Activated naive CD4-positive, alpha-beta T cell treated with anti-CD3 and anti-CD28 coated beads, Interleukin-2, amount 50 U/mL, for 72 hours (primary cell): ENCODE measurements around the gene SLC35A1. TPM values are rescaled to one million over a fixed set of nuclear protein-coding genes. Genes with fewer than 3 reads are reported as not detected.

ENCODE experiments used
- ATAC-seq, 2 donors: fragments of 150-1000 bp; cut with Tn5 transposase; 2 replicates each; pipeline ENCODE4 v1.10.0; 2021; ENCODE audit warnings: mild to moderate bottlenecking in 2 of 2, moderate library complexity in 2 of 2
- DNase-seq, 2 donors: peaks; one replicate each; pipeline ENCODE4 v3.0.0; 2021 to 2022; ENCODE audit warnings: low spot score in 2 of 2
- H3K27ac Mint-ChIP-seq, 2 donors: one replicate each; pipeline ENCODE4 v1.8.0; 2022; ENCODE audit warnings: mild to moderate bottlenecking in 2 of 2, mixed read lengths in 2 of 2
- H3K36me3 Mint-ChIP-seq, 2 donors: one replicate each; pipeline ENCODE4 v1.8.0; 2022; ENCODE audit warnings: mixed read lengths in 2 of 2
- H3K9me3 Mint-ChIP-seq, 2 donors: one replicate each; pipeline ENCODE4 v1.8.0; 2022; ENCODE audit warnings: mixed read lengths in 2 of 2
- total RNA-seq, 2 donors: library from RNA; stranded (reverse); gene quantifications; one replicate each; pipeline ENCODE4 v1.2.3, GENCODE V29; 2022

SLC35A1 gene
- total RNA-seq, 2 donors from 2014 or later = 1.5 to 10.8 TPM

DNA sequence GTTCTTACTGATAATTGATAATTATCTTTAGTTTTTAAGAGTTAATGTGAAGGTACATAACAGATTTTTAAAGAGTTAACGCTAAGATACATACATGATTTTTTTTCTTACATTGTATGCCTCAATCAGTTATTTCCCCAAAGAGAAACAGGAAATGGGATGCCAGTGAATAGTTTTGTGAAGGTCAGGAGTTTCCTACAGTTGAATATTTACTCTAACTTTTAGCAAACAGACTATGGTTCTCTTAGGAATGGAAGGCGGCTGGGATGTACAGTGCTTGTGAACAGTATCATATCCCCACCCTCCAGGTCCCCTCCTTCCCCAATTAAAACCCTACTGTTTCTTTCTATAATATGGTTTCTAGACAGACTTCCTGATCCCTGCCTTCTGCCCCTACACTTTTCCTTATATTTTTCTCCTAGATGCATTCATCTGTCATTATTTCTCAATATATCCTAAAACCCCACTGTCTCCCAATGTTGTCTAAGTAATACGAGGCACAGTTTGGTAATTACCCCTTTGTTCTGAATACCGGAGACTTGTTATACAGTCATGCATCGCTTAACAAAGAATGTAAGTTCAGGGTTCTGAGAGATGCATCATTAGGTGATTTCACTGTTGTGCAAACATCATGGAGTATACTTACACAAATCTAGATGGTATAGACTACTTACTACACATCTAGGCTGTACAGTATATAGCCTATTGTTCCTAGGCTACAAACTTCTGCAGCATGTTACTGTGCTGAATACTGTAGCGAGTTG lies 29.2 kb downstream of the SLC35A1 start:
- ATAC-seq = no peak
- H3K36me3 Mint-ChIP-seq = no peaks in the 10 kb centered on the region
- H3K27ac Mint-ChIP-seq = peak overlapping the region in 1 of 2 donors; percentile 57
- no peaks in the 10 kb centered on the region for H3K9me3 Mint-ChIP-seq
- no peak for DNase-seq

DNA sequence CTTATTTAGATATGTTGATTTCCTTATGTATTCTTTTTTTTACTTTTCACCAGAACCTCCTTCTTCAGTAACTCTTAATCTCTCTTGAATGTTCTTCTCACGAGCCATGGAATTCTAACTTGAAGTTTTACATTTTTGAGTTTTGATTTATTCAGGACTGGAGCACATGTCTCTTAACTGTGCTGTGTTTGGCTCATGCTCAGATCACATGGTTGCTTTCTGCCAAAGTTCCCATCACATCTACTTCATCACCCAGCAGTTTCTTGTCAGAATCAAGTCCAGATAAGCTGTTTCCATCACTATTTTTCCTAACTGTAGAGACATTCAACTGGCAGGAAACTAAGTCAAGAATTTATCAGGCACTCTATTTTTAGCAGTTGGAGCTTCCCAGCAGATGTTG lies 31.7 kb downstream of the SLC35A1 start:
- peaks cover 0 to 6% of the 10 kb centered on the region in 2 donors for H3K36me3 Mint-ChIP-seq
- H3K9me3 Mint-ChIP-seq = no peaks in the 10 kb centered on the region
- DNase-seq = no peak
- no peak for ATAC-seq
- no peak overlapping the region for H3K27ac Mint-ChIP-seq

DNA sequence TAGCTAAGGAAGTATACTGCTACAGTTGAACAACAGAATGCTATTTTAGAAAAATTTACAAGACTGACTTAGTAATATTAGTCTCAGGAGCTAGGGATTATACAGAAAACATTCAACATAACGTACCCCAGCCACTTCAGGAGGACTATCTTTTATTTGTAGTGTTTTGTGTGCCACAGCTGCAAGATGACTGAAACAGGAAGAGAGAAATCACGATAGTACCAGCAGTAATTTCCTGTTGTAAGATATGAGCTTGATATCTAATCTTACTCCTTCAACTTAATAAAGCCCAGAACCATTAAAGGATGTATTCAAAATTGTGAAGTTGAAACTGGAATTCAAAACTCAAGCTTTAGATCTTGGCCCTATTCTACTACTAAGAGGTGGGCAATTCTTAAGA lies 42.1 kb downstream of the SLC35A1 start:
- peaks cover 0 to 6% of the 10 kb centered on the region in 2 donors for H3K36me3 Mint-ChIP-seq
- H3K27ac Mint-ChIP-seq = peak overlapping the region; percentile 18 to 74
- no peak for ATAC-seq
- no peaks in the 10 kb centered on the region for H3K9me3 Mint-ChIP-seq
- no peak for DNase-seq

DNA sequence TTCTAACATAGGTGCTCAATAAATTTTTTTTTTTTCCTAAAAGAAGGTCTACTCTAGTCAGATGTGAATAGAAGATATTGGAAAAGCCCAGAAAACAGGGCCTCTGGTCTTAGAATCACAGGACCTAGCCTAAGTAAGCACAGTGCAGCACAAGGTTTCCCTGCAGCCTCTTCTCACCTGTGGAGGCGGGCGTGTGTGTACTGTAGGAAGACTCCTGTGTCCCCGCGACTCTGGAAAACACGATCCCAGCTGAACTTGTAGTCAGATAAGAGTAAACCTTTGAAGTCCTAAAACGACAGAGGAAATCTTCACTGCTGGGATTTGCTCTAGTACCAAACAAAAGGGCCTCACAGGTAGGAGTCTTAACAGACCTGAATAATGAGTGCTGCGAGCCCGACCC lies 45.7 kb downstream of the SLC35A1 start:
- DNase-seq (no peak), ATAC-seq (no peak)
- Mint-ChIP-seq H3K36me3 (peaks cover 0 to 6% of the 10 kb centered on the region in 2 donors), H3K9me3 (no peaks in the 10 kb centered on the region), H3K27ac (peak overlapping the region in 1 of 2 donors; percentile 22)

DNA sequence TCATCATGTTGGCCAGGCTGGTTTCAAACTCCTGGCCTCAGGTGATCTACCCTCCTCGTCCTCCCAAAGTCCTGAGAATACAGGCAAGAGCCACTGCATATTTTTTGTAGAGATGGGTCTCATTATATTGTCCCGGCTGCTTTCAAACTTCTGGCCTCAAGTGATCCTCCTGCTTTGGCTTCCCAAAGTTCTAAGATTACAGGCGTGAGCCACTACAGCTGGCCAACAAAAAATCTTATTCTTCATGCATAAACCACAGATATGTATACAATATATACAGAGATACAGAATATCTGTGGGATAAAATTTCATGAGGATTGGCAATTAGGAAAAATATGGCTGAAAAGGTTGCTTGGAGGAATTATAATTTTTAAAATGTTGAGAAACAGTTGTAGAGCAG lies 49.9 kb downstream of the SLC35A1 start:
- Mint-ChIP-seq H3K27ac (no peak overlapping the region), H3K36me3 (peaks cover 7 to 11% of the 10 kb centered on the region in 2 donors), H3K9me3 (no peaks in the 10 kb centered on the region)
- DNase-seq (no peak), ATAC-seq (no peak)

DNA sequence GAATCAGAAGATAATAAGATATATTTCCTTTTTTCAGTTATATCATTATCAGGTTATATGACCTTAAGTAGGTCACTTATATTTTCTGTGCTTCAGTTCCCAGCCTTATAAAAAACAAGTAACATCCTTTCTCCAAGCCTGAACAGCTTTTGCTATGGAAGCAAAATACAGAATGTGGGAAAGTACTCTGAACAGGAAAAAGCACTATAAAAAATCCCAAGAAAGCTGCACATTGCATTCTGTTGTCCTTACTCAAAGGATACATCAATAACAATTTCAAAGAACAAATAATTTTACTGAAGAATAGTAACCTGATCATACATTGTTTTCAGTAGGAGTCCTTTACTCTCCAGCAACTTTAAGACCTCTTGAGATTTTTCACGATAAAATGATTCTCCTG lies 56.4 kb downstream of the SLC35A1 start:
- no peak overlapping the region for H3K27ac Mint-ChIP-seq
- DNase-seq (no peak), ATAC-seq (no peak)
- H3K36me3 Mint-ChIP-seq = peaks cover 8 to 12% of the 10 kb centered on the region in 2 donors
- H3K9me3 Mint-ChIP-seq = no peaks in the 10 kb centered on the region

DNA sequence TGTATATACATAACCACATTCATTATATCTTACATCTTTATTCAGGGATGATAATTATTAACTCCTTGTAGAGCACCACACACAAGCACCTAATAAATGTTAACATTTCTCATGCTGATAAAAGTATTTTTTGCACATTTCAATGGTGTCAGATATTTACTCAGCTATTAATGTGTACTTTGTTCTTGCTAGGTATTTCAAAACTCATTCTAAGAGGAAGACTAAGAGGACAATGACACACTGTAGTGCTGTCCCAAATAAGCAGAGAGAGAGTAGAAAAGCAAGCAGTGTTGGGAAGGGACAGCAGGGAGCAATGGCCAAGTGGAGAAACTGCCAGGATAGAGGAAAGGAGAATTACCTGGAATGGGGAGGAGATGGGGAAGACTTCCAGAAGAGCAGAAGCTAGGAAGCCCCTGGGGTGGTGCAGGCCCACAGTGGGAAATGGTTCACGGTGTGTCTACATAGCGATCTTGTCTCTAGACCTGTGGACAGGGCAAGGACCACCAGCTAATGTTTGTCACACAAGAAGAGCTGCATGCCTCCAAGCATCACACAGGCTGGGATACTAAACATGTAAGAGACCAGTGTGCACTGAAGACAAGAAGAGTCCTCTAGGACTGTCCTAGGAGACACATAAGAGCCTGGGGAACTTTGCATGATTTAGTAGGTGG lies 61.7 kb downstream of the SLC35A1 start:
- H3K9me3 Mint-ChIP-seq = no peaks in the 10 kb centered on the region
- peaks cover 5 to 6% of the 10 kb centered on the region in 2 donors for H3K36me3 Mint-ChIP-seq
- no peak for ATAC-seq
- DNase-seq = no peak
- no peak overlapping the region for H3K27ac Mint-ChIP-seq

DNA sequence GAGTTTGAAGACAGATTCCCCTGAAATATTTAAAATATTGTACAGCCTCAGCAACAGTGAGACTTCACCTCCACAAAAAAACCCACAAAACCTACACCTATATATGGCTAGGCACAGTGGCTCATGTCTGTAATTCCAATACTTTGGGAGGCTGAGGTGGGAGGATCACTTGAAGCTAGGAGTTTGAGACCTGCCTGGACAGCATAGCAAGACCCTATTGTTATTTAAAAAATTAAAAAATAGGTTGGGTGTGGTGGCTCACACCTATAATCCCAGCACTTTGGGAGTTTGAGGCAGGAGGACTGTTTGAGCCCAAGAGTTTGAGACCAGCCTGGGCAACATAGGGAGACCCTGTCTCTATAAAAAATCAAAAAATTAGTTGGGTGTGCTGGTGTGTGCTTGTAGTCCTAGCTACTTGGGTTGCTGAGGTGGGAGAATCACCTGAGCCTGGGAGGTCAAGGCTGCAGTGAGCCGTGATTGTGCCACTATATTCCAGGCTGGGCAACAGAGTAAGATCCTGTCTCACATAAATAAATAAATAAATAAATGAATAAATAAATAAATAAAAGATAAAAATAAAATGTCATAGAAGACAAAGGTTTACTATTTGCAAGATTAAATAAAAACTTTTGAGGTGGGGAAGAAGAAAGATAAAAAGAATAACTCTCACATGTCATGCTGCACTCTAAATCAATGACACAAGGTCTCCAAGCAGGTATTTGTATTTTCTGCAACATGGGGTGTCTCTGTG lies 65.9 kb downstream of the SLC35A1 start:
- Mint-ChIP-seq H3K9me3 (no peaks in the 10 kb centered on the region), H3K36me3 (peaks cover 11 to 23% of the 10 kb centered on the region in 2 donors)
- ATAC-seq = no peak

DNA sequence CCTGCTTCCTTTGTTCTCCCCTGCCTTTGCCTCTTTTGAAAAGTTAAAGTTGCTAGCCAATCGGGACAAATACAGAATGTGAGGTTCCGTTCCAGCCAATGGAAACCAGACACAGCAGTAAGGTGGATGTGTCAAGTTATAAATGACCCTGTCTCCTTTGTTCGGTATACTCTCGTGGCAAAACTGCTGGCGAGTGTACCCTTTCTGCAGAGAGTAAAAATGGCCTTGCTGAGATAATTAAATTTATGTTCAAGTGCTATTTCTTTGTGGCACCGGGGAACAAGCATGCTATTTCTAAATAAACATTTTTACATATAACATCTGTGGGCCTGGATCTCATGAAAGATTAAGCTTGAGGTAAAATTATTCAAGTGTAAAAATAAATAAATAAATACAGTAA lies 66.8 kb downstream of the SLC35A1 start:
- H3K27ac Mint-ChIP-seq = no peak overlapping the region
- no peaks in the 10 kb centered on the region for H3K9me3 Mint-ChIP-seq
- no peak for ATAC-seq
- no peak for DNase-seq
- peaks cover 9 to 23% of the 10 kb centered on the region in 2 donors for H3K36me3 Mint-ChIP-seq

More for the DNA sequence above, 65.9 kb downstream of the SLC35A1 start:
- DNase-seq = no peak
- no peak overlapping the region for H3K27ac Mint-ChIP-seq

DNA sequence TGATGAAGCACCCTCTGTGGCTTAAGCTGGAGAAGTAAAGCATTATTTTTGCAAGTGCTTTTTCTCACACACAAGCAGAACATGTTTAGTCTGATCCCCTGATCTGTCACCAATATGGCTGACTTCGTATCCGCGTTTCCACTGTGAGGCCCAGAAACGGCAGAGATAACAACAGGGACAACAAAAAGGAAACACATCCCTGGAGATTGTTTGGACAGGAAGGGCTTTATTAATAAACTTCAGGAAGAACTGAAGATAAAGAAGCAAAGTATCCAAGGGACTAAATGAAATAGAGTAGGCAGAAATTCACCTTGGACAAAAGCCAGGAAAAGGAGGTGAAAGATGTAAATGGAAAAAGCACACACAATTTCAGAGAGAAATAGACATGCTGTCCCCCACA lies 67.8 kb downstream of the SLC35A1 start:
- no peak for DNase-seq
- no peaks in the 10 kb centered on the region for H3K9me3 Mint-ChIP-seq
- no peak for ATAC-seq
- no peak overlapping the region for H3K27ac Mint-ChIP-seq
- peaks cover 15 to 23% of the 10 kb centered on the region in 2 donors for H3K36me3 Mint-ChIP-seq

DNA sequence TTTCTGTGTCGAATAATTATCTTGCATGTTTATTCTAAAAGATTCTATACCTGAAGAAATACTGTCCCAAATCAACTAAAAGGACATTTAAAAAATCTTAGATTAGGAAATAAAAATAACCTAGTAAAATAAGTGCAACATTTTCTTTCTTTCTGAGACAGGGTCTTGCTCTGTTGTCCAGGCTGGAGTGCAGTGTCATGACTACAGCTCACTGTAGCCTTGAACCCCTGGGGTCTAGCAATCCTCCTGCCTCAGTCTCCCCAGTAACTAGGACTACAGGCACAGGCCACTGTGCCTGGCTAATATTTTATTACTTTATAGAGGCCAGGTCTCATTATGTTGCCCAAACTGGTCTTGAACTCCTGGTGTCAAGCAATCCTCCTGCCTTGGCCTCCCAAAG lies 68.3 kb downstream of the SLC35A1 start:
- ATAC-seq (no peak), DNase-seq (no peak)
- no peaks in the 10 kb centered on the region for H3K9me3 Mint-ChIP-seq
- H3K27ac Mint-ChIP-seq = no peak overlapping the region
- H3K36me3 Mint-ChIP-seq = peaks cover 15 to 23% of the 10 kb centered on the region in 2 donors

DNA sequence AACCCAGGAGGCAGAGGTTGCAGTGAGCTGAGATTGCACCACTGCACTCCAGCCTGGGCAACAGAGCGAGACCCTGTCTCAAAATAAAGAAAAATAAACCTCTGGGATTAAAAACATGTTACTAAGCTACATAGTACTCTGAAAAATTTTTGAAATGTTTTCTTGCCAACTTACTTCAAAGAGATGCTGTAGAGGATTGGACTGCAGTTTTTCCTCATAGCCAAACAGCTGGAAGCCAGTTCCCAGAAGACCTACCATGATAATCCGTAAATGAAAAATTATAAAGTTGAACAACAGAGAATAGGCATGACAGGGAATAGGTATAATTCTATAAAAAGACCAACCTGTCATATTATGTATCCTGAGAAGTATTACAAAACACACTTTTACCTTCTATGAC lies 69.0 kb downstream of the SLC35A1 start:
- Mint-ChIP-seq H3K36me3 (peaks cover 15 to 23% of the 10 kb centered on the region in 2 donors), H3K27ac (no peak overlapping the region), H3K9me3 (no peaks in the 10 kb centered on the region)
- no peak for DNase-seq
- no peak for ATAC-seq

DNA sequence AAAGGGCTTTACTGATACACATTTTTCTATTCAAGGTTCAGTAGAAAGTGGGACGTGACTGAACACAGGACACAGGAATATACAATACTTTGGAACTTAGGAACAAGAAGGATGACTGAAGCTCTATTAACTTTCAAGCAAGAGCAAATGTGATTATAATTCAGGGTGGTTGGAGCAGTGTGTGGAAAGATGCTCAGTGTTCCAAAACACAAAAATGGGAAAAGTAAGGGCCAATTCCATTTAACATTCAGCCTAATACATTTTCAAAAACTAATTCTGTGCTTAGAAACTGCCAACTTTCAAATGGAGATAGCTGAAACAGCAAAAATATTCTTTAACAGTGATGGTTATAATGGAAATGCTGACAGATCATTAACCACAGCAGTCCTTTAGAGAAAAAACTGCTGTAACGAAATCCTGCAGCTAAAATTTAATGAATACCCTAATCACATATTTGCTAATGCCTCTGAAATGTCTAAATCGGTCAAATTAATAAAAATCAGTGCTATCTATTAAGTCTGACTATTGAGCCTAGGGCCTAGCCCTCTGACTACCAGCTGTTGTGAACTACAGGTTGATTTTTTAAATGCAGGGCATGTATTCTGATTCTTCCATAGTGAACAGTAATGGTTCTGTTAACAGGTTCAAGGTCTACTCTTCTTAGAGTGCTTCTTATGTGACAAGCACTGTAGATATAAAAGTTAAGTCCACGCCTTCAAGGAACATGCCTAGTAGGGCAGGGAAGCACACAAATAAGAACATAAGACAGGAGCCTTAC lies 71.1 kb downstream of the SLC35A1 start:
- Mint-ChIP-seq H3K9me3 (no peaks in the 10 kb centered on the region), H3K36me3 (peaks cover 15 to 23% of the 10 kb centered on the region in 2 donors), H3K27ac (no peak overlapping the region)
- DNase-seq (no peak), ATAC-seq (no peak)

DNA sequence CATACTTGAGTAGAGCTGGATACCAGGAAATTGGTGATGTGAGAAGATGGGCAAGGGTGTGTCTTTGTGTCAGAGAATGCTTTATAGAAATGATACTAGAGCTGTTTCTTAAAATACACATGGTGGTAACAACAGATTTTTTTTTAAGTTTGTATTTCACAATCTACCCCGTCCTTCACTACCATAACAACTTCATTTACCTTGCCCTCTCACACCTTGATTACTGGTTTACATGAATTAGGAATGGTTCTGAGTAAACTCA lies 71.6 kb downstream of the SLC35A1 start:
- ATAC-seq (no peak), DNase-seq (no peak)
- Mint-ChIP-seq H3K9me3 (no peaks in the 10 kb centered on the region), H3K36me3 (peaks cover 15 to 19% of the 10 kb centered on the region in 2 donors), H3K27ac (no peak overlapping the region)

DNA sequence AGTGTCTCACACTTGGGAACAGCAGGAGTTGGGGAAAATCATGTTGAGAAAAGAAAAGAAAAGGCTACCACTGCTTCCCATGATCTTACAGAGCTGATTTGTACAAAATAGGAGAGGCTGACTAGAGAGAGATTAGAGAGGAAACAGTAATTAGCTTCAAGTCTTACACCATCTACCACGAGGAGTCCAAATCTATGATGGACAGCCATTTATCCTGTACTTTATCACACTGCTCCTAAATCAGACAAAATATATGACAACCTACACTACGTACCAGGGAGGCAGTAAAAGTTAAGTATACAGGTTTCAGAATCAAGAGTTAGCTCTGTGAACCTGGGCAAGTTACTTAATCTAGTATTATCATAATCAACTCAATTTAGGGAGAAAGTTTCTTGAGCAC lies 79.0 kb downstream of the SLC35A1 start:
- Mint-ChIP-seq H3K27ac (peak overlapping the region in 1 of 2 donors; percentile 51), H3K9me3 (no peaks in the 10 kb centered on the region), H3K36me3 (peaks cover 5 to 15% of the 10 kb centered on the region in 2 donors)
- DNase-seq = no peak
- ATAC-seq = no peak

DNA sequence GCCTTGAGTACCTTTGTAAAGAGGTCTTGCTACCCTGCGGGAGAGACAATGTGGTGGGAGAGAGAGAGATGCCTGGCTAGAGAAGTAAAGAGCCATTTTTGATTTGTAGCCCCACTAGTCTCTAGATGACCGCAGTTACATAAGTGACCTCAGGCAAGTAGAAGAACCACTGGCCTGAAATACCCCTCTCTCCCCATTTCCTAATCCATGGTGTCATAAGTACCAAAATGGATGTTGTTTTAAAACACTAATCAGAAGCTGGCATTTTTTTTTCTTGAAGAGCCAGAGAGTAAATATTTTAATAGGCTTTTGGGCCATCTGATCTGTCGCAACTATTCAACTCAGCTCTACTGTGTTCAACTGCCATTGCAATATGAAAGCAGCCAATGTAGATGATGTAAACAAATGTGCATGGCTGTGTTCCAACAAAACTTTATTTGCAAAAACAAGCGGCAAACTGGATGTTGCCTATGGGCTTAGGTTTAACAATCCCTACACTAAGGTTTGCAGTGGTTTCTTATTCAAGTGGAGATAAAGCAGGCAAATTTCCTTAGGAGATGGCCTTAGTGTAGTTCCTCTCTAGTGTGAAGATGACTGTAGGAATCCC lies 80.5 kb downstream of the SLC35A1 start:
- H3K9me3 Mint-ChIP-seq = no peaks in the 10 kb centered on the region
- no peak for ATAC-seq
- no peak for DNase-seq
- peaks cover 5 to 15% of the 10 kb centered on the region in 2 donors for H3K36me3 Mint-ChIP-seq
- H3K27ac Mint-ChIP-seq = no peak overlapping the region
